ES-I3 (cell line): ENCODE data around the gene SEC23IP.
A peak's percentile ranks its signal among the peaks of the same experiment; 100 is the strongest.

Experiments
- H3K36me3 ChIP-seq: 2 replicates; pipeline ENCODE4 v1.6.1; 2013; ENCODE audit warnings: mild to moderate bottlenecking, low read length, control low read depth, moderate library complexity; ENCODE audit not compliant: insufficient read depth
- H3K4me1 ChIP-seq: 2 replicates; pipeline ENCODE4 v1.6.1; 2013; ENCODE audit warnings: mild to moderate bottlenecking, control low read depth, low read length; ENCODE audit not compliant: insufficient read depth
- H3K9ac ChIP-seq: 2 replicates; pipeline ENCODE4 v1.6.1; 2013; ENCODE audit warnings: low read depth, mild to moderate bottlenecking, low read length, moderate library complexity
- H3K9me3 ChIP-seq: 2 replicates; pipeline ENCODE4 v1.6.1; 2013; ENCODE audit warnings: mild to moderate bottlenecking, low read length, moderate library complexity; ENCODE audit not compliant: control insufficient read depth, insufficient read depth

The SEC23IP gene

DNA sequence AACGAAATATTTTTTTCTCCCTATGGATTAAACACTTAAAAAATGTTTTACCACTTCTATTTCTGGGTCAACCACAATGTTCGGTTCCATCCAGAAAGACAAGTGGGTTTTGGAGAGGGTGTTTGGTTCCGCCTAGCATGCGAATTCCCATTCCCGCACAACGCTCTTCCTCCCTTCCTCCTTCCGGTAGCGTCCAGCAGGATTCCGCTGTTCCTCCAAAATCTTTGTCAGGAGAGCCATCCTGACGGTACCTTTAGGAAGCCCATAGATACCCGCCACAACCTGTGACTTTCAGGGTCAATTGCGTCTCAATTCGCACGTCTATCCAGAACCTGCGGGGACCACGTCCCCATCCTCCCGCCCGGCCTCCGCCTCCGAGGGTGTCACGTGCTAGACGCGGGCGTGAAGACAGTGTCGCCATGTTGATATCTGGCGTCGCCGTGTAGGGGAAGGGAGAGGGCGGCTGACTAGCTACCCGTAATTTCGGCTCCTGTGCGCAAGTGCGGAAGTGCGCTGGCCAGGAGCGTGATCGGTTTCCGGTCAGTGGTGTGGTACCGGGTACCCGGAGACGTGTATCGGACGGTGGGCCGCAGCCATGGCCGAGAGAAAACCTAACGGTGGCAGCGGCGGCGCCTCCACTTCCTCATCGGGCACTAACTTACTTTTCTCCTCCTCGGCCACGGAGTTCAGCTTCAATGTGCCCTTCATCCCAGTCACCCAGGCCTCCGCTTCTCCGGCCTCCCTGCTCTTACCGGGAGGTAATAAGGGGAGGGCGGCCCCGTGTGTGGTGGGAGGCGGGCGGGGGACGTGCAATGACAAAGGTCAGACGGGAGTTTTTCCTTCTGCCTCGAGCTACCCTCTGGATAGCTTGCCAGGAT is at the start of gene SEC23IP:
Gene SEC23IP (plus strand): TSS at position 543 of the 878 bp plus-strand sequence. CDS start 53 bp downstream, at position 596.
- Histone ChIP-seq H3K9ac (peak within 1 kb of the TSS; percentile 83), H3K9me3 (no peaks in the 10 kb centered on the region), H3K36me3 (no peaks in the 10 kb centered on the region; the same call in 1 of the 2 replicates), H3K4me1 (peaks cover 5% of the 10 kb centered on the region; the same call in 1 of the 2 replicates)

DNA sequence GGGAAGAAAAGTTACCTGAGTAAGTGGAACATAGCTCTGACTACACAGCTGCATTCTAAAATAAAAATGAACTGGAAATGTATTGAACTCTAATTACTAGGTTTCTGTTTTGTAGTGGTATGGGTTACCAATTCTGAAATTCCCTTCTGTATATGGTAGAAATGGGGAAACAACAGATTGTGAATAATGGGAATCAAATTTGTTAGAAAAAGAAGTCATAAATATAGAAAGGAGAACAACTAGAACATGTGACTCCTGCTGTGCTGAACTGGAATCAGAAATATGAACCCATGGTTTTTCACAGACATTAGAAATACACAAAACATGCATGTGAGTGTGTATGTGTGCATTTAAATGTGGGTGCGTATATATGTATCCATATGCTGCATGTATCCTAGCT is 46.9 kb upstream of the SEC23IP start:
- H3K9ac ChIP-seq: no peak overlapping the region
- H3K9me3 ChIP-seq: no peaks in the 10 kb centered on the region
- peaks cover 37% of the 10 kb centered on the region for H3K36me3 ChIP-seq
- peaks cover 4% of the 10 kb centered on the region; the same call in 1 of the 2 replicates for H3K4me1 ChIP-seq

DNA sequence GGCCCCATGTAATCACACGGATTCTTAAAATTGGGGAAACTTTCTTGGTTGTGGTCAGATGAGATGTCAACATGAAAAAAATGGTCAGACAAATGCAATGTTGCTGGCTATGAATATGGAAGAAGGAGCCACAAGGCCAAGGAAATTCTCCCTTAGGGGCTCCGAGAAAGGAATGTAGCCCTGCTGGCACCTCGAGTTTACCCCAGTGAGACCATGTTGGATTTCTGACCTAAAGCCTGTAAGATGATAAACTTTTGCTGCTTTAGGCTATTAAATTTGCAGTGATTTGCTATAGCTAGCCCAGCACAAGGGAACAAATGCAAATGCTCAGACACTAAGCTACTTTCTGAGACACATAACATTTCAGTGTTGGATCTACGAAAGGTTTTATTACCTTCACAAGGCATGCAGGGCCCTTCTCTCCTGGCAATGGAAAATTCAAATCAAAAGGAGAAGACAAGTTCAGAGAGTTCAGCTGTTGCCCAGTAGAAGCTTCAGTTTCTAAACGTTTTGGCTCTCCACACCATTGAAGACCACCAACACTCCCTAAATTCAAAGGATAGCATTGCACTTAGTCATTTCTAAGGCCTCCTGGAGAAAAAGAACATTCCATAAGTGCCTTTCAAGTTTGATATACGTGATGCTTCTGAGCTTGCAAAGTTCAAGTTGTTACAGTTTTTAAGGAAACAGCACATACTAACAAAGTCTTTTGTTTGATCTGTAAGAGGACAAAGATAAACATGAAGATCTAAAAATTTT is 43.3 kb upstream of the SEC23IP start:
- Histone ChIP-seq H3K4me1 (peaks cover 4% of the 10 kb centered on the region; the same call in 1 of the 2 replicates), H3K36me3 (peaks cover 20% of the 10 kb centered on the region), H3K9ac (no peak overlapping the region), H3K9me3 (no peaks in the 10 kb centered on the region)

- Histone ChIP-seq H3K4me1 (peaks cover 4% of the 10 kb centered on the region; the same call in 1 of the 2 replicates), H3K36me3 (peaks cover 20% of the 10 kb centered on the region), H3K9ac (no peak overlapping the region), H3K9me3 (no peaks in the 10 kb centered on the region)
These were observed 42.6 kb upstream of the SEC23IP start for GRCh38 chr10:119849944-119850343.

DNA sequence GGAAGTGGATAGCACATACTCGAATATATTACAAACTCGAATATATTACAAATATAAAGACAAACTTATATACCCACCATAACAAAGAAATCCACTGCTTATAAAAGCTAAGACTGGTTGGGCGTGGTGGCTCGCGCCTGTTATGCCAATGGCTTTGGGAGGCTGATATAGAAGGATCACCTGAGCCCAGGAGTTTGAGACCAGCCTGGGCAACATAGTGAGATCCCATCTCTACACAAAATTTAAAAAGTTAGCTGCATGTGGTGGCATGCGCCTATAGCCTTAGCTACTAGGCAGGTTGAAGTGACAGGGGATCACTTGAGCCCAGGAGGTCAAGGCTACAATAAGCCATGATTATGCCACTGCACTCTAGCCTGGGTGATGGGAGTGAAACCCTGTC is 40.3 kb upstream of the SEC23IP start:
- Histone ChIP-seq H3K9ac (no peak overlapping the region), H3K9me3 (no peaks in the 10 kb centered on the region), H3K4me1 (peaks cover 4% of the 10 kb centered on the region; the same call in 1 of the 2 replicates), H3K36me3 (peaks cover 12% of the 10 kb centered on the region)

GRCh38 chr10:119852822-119853221 is 39.7 kb upstream of the SEC23IP start:
- Histone ChIP-seq H3K4me1 (peaks cover 4% of the 10 kb centered on the region; the same call in 1 of the 2 replicates), H3K36me3 (peaks cover 7% of the 10 kb centered on the region), H3K9me3 (no peaks in the 10 kb centered on the region), H3K9ac (no peak overlapping the region)

GRCh38 chr10:119853574-119853973 is 39.0 kb upstream of the SEC23IP start:
- peaks cover 4% of the 10 kb centered on the region; the same call in 1 of the 2 replicates for H3K4me1 ChIP-seq
- H3K36me3 ChIP-seq: peaks cover 6% of the 10 kb centered on the region

DNA sequence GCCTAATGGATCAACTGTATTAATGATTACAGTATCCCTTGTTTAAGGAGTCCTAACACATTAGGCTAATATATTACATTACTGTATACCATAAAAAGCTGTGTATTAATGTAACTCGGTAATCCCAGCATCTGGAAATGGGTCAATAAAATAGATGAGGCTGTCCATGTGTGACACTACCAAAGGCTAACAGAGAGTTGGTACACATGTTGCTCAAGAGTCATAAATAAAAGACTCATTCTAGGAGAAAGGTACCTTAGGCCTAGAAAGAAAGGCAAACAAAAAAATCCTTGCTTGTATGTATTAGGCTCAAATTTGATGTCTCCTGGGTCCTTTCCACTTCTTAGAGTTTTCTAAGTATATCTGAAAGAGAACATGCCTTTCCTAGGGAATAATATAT is 34.5 kb upstream of the SEC23IP start:
- H3K36me3 ChIP-seq: peaks cover 6% of the 10 kb centered on the region
- peaks cover 10% of the 10 kb centered on the region; the same call in 1 of the 2 replicates for H3K4me1 ChIP-seq

More at GRCh38 chr10:119853574-119853973, 39.0 kb upstream of the SEC23IP start:
- Histone ChIP-seq H3K9me3 (no peaks in the 10 kb centered on the region), H3K9ac (no peak overlapping the region)

DNA sequence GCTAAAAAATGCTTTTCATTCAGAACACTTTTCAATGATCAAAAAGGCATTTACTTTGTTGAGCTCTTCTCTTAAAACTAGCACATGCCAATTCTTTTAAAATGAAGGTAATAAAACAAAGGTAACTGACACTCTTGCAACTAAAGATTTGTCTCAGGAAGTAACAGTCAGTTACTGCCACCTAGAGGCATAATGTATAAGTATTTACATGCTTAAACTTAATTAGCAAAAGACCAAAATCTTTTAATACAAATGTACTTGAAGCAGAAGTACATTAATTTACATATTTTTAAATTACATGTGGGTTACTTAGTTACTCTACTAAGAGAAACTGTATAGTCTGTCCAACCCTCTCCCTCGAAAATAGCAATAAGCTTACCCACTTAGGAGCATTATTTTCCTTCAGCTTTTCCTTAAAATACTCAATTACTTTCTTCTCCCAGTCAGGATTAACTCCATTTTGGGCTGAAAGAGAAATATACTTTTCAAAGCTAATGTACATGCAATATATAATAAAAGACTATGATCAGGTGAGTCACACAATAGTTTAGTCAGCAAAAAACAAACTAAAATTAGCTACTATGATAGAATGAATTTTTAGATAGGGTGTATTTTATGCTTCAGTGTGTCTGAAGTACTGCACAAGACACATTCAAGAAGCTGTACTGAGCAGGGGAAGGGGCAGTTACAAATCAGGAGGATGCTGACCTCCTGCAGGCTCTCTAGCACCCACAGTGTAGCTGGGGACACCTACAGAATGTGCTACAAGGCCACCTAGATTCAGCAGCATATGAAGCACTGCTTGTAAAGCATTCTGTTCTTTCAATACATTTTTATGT is 32.9 kb upstream of the SEC23IP start:
- H3K36me3 ChIP-seq: 0 out of 2 replicates have a peak, but pooled peaks cover 2% of the 10 kb centered on the region
- no peak overlapping the region for H3K9ac ChIP-seq

More for the DNA sequence above, 34.5 kb upstream of the SEC23IP start:
- Histone ChIP-seq H3K9me3 (no peaks in the 10 kb centered on the region), H3K9ac (no peak overlapping the region)

GRCh38 chr10:119860866-119861607 is 31.5 kb upstream of the SEC23IP start:
- 0 out of 2 replicates have a peak, but pooled peaks cover 2% of the 10 kb centered on the region for H3K36me3 ChIP-seq
- peaks cover 10% of the 10 kb centered on the region; the same call in 1 of the 2 replicates for H3K4me1 ChIP-seq
- H3K9me3 ChIP-seq: 0 out of 2 replicates have a peak, but pooled peaks cover 3% of the 10 kb centered on the region
- H3K9ac ChIP-seq: no peak overlapping the region

More for the DNA sequence above, 32.9 kb upstream of the SEC23IP start:
- H3K4me1 ChIP-seq: peaks cover 10% of the 10 kb centered on the region; the same call in 1 of the 2 replicates
- 0 out of 2 replicates have a peak, but pooled peaks cover 3% of the 10 kb centered on the region for H3K9me3 ChIP-seq

GRCh38 chr10:119862524-119862923 is 30.0 kb upstream of the SEC23IP start:
- Histone ChIP-seq H3K36me3 (0 out of 2 replicates have a peak, but pooled peaks cover 2% of the 10 kb centered on the region), H3K4me1 (peaks cover 10% of the 10 kb centered on the region; the same call in 1 of the 2 replicates), H3K9ac (no peak overlapping the region), H3K9me3 (0 out of 2 replicates have a peak, but pooled peaks cover 3% of the 10 kb centered on the region)

GRCh38 chr10:119863951-119864565 is 28.5 kb upstream of the SEC23IP start:
- H3K9me3 ChIP-seq: 0 out of 2 replicates have a peak, but pooled peaks cover 3% of the 10 kb centered on the region
- no peaks in the 10 kb centered on the region for H3K36me3 ChIP-seq
- H3K9ac ChIP-seq: no peak overlapping the region
- peaks cover 10% of the 10 kb centered on the region; the same call in 1 of the 2 replicates for H3K4me1 ChIP-seq
